ENCODE data around the gene RUFY3.
"Not testable (repeated sequence)": the region's sequence is repeated elsewhere in the genome, so short reads cannot be mapped to it uniquely, and the experiment has no call there.

The RUFY3 gene

GRCh38 chr4:70735915-70736314 lies 14.2 kb downstream of the RUFY3 start:
- DNase-seq (ENCODE audit: low read depth in 2 of 2) = peak in 1 of 2 donors; percentile 14

DNA sequence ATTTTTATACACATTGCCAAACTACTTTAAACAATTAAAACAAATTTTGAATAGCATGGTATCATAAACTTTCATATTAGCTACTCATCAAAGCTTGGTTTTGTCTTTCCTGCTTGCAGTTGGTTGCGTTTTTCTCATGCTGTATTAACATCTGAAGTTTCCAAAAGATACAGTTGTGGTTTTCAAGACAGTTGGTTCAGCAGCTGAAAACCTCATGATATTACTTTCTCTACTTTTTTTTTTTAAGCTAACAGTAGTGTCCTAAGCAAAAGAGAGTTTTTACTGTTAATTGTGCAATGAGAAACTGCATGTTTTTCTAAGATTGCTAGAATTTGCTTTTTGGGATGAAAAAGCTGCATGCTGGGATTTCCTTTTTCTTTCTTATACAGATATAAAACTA lies 15.2 kb downstream of the RUFY3 start:
- DNase-seq (ENCODE audit: low read depth in 2 of 2) = no peak

GRCh38 chr4:70737409-70737808 lies 15.6 kb downstream of the RUFY3 start:
- no peak for DNase-seq (ENCODE audit: low read depth in 2 of 2)

DNA sequence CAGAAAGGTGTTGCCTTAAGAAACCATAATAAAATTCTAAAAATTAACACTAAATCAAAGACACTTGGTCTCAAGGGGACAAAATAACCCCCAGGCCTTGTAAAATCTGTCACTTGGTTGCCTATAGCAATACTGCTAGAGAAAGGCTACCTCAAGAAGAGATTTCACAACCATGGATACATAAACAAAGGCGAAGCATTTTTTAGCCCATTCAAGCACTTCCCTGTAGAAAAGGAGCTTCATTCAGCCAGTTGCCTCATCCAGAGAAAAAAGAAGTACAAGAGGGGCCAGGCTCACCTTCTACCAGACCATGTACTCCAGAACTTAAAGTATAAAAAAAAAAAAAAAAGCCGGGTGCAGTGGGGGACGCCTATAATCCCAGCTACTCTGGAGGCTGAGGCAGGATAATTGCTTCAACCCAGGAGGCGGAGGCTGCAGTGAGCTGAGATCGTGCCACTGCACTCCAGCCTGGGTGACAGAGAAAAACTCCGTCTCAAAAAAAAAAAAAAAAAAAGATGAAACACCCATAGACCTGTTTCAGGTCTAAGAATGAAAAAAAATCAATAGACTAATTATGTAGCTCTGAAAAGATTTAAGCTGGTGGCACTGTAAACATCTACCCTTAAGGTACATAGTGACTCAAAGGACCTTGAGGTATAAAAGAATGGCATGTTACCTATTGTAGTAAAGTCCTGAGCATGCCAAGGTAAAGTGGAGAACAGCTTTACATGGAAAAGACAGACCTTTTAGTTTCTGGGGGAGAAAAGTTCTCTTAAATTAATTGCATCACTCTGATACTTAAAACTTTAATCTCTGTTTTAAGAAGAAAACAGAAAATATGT lies 18.0 kb downstream of the RUFY3 start:
- no peak for DNase-seq (ENCODE audit: low read depth in 2 of 2)

DNA sequence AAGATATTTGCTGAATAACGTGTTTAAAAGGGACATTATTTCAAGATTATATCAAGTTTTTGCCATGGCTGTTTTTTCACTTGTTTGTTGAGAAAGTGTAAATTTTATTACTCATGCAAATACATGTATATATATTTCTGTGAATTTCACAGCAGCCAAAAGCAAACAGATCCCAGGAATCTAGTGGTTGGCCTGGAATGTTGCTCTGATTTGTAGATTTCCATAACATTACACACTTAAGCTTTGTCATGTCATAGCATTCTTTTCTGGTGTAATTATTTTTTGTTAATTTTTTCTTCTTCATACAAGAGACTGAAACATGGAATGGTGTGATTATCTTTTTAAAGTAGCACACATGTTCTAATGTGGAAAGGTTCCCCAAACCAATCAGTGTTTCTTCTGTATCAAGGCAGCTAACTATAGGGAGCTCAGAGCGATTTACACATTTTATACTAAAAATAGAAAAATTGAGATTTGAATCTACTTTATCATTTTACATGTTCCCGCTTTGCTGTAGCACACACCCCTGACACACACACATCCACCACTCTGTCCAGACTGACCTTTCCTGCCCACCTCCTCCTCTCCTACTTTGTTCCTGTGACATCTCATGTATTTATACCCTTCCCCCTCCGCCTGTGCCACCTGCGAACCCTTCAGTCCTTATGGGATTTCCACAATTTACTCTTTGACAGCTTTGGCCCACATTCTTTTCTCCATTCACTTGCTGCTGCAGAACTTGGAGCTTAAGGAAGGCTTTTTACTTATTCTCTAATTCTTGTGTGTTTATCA lies 20.3 kb downstream of the RUFY3 start:
- DNase-seq (ENCODE audit: low read depth in 2 of 2) = no peak

GRCh38 chr4:70743731-70744130 lies 22.0 kb downstream of the RUFY3 start:
- no peak for DNase-seq (ENCODE audit: low read depth in 2 of 2)

DNA sequence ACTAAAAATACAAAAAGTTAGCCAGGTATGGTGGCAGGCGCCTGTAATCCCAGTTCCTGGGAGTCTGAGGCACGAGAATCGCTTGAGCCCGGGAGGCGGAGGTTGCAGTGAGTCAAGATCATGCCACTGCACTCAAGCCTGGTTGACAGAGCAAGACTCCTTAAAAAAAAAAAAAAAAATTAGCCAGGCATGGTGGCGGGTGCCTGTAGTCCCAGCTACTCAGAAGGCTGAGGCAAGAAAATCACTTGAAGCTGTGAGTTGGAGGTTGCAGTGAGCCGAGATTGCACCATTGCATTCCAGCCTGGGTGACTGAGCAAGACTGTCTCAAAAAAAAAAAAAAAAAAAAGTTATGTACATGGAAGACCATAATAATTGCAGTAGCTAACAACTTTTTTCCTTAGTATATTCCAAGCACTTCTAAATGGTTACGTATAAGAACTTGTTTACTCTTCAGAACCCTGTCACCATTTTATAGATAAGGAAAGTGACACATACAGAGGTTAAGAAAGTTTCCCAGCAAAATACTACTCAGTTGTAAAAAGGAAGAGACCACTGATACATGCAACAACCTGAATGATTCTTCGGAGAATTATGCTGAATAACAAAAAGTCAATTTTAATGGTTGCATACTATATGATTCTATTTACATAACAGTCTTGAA lies 24.5 kb downstream of the RUFY3 start:
- DNase-seq (ENCODE audit: low read depth in 2 of 2) = no peak

- DNase-seq (ENCODE audit: low read depth in 2 of 2) = no peak
These were observed 26.1 kb downstream of the RUFY3 start for GRCh38 chr4:70747874-70748273.

DNA sequence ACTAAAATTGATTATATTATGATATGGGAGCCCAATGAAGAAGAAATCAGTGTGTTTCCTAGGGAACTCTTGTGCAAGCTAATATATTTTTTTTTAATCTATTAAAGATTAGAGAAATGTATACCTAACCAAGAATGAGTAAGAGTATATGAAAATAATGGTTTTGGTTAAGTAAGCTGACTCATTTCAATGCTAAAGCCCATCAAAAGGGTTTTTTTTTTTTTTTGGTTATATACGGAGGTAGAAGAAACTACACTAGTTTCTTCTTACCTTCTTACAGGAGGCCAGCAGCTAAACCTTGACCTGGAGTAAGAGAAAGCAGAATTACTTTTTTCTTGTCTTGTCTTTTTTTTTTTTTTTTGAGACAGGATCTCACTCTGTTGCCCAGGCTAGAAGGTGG lies 27.5 kb downstream of the RUFY3 start:
- no peak for DNase-seq (ENCODE audit: low read depth in 2 of 2)

- DNase-seq (ENCODE audit: low read depth in 2 of 2) = no peak
These were observed 30.5 kb downstream of the RUFY3 start for GRCh38 chr4:70752236-70752635.

GRCh38 chr4:70753630-70754029 lies 31.9 kb downstream of the RUFY3 start:
- no peak for DNase-seq (ENCODE audit: low read depth in 2 of 2)

DNA sequence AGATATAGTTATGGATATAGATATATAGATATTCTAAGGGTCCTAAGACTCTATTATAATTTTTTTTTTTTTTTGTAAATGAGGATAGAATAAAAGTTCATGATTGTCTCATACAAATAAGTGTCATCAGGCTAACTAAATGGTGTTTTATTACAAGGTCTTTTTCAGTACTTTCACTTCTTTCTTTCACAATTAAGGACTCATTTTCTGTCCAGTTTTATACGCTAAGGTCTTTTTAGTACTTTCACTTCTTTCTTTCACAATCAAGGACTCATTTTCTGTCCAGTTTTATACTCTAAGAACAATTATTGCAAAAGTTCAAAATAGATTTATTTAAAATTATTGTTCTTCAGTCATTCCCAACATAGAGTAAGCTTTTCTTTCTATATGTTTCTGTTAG lies 32.7 kb downstream of the RUFY3 start:
- DNase-seq (ENCODE audit: low read depth in 2 of 2) = no peak

DNA sequence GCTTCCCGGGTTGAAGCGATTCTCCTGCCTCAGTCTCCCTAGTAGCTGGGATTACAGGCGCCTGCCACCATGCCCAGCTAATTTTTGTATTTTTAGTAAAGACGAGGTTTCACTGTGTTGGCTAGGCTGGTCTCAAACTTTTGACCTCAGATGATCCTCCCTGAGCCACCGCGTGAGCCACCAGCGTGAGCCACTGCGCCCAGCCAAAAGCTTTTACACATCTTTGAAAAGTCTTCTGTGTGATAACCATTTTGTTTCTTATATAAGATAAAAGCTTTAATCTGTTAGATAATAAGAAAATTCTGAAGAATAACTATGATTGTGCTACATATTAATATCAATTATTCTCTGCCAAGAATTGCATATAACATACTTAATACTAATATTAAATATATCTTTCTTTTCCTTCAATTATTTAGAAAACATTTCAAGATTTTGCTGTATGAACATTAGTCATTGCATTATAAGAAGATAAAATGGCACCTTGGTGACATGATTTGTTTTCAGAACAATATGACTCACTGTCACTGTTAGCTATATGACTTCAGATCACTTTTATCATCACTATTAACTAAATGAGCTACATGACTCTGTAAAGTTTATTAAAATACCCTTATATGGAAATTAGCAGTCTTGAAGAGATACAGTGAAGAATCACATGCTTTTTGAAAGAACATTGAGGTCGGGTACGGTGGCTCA lies 33.4 kb downstream of the RUFY3 start:
- DNase-seq (ENCODE audit: low read depth in 2 of 2) = no peak

- DNase-seq (ENCODE audit: low read depth in 2 of 2) = no peak
These were observed 37.4 kb downstream of the RUFY3 start for GRCh38 chr4:70759126-70759525.

GRCh38 chr4:70759627-70760026 lies 37.9 kb downstream of the RUFY3 start:
- no peak for DNase-seq (ENCODE audit: low read depth in 2 of 2)

- DNase-seq (ENCODE audit: low read depth in 2 of 2) = no peak
These were observed 38.9 kb downstream of the RUFY3 start for GRCh38 chr4:70760662-70761061.

GRCh38 chr4:70761276-70761816 lies 39.6 kb downstream of the RUFY3 start:
- DNase-seq (ENCODE audit: low read depth in 2 of 2) = no peak

DNA sequence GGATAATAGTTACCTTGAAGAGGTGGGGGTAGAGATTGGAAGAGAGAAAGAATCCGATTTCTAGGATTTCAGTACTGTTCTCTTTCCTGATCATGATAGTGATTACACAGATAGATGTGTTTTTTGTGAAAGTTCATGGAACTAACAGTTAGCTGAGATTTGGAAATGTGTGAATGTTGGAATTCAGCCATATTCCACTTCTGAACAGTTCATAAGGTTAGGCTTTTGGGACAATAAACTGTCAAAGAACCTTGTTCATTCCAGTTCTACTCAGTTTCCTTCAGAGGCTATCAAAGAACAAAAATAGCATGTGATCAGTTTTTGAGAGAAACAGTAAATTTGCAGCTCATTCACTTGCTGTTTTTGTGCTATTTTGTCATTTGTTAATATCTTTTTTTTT lies 43.6 kb downstream of the RUFY3 start:
- no peak for DNase-seq (ENCODE audit: low read depth in 2 of 2)

DNA sequence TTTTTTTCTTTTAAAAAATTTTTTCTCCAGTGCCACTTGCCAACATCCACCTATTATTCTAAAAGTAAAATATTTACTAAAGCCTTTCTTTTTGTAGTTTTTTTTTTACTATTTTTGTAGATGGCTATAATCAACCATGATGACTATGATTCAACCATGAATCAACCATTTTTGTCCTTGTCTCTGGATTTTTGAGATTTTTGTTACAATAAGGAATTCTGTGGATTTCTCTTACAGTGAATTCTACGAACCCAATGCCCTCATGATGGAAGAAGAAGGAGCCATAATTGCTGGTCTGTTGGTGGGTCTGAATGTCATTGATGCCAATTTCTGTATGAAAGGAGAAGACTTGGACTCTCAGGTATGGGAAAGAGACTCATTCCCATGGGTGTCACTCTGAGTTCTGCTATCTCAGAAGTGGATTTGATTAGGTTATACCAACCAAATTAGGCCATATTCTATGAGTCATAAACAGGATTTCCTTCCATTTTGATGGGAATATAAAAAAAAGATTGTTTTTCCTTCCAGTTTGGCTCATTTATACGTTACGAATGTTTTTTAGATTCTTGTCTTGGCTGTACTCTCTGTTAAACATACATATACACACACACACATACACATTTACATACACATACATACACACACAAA lies 46.7 kb downstream of the RUFY3 start:
- no peak for DNase-seq (ENCODE audit: low read depth in 2 of 2)

DNA sequence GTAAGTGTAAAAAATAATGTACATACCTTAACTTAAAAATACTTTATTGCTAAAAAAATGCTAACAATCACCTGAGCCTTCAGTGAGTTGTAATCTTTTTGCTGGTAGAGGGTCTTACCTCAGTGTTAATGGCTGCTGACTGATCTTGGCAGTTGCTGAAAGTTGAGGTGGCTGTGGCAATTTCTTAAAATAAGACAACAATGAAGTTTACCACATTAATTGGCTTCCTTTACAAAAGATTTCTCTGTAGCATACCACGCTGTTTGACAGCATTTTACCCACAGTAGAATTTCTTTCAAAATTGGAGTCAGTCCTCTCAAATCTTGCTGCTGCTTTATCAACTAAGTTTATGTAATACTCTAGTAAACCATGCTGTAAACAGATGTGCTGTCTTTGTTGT lies 47.6 kb downstream of the RUFY3 start:
- not testable (repeated sequence) for DNase-seq (ENCODE audit: low read depth in 2 of 2)

GRCh38 chr4:70772929-70773555 lies 51.3 kb downstream of the RUFY3 start:
- no peak for DNase-seq (ENCODE audit: low read depth in 2 of 2)
